ENCODE data around the gene PLD3.

- TF ChIP-seq POLR2A (IDR thresholded peaks at IDR 0.05) = no peak
- TF ChIP-seq, protein P1, sequence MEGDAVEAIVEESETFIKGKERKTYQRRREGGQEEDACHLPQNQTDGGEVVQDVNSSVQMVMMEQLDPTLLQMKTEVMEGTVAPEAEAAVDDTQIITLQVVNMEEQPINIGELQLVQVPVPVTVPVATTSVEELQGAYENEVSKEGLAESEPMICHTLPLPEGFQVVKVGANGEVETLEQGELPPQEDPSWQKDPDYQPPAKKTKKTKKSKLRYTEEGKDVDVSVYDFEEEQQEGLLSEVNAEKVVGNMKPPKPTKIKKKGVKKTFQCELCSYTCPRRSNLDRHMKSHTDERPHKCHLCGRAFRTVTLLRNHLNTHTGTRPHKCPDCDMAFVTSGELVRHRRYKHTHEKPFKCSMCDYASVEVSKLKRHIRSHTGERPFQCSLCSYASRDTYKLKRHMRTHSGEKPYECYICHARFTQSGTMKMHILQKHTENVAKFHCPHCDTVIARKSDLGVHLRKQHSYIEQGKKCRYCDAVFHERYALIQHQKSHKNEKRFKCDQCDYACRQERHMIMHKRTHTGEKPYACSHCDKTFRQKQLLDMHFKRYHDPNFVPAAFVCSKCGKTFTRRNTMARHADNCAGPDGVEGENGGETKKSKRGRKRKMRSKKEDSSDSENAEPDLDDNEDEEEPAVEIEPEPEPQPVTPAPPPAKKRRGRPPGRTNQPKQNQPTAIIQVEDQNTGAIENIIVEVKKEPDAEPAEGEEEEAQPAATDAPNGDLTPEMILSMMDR (IDR thresholded peaks at IDR 0.05) = no peak
Observed at GRCh38 chr19:40417643-40417981, 69.1 kb downstream of the PLD3 start.
